Measurements from ENCODE around the gene LCN6. TPM values are rescaled to one million over a fixed set of nuclear protein-coding genes. Genes with fewer than 3 reads are reported as not detected.
A peak's percentile ranks its signal among the peaks of the same experiment; 100 is the strongest.

LCN6 gene
- total RNA-seq, 4 donors from 2014 or later: 1.1 to 2.9 TPM; not detected in 2

DNA sequence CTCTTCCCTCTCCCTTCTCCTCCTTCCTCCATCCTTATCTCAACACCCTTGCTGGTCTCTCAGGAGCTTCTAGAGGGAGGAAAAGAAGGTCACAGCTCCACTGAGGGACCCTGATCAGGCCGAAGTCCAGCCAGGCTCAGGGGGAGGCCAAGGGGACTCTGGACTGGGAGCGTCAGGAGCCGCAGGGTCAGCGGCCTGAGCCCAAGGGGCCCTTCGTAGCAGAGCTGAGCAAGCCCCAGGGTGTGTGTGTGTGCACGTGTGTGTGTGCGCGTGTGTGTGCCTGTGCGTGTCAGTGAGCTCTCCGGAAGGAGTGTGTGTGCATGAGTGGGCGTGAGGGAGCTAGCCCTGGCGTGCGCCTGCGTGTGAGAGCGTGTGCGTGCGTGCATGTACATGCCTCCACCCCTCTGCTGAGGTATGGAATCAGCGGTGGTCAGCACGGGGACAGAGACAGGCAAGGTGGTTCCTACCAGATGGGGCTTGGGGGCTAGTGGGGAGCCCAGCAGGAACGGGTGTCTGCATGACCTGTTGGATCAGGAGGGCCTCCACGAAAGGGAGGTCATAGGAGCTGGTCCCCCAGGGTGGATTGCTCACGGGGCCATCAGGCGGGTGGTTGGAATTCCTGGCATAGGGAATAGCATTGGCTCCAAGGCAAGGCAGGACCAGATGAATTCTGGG is 51.0 kb downstream of the LCN6 start:
- intact Hi-C loops (cut with DNase I; ENCODE audit: low total_unique reads) (no loop called here), in situ Hi-C loops (cut with MboI; ENCODE audit: low pct_ligation_motif_present in 1 of 4, low pct_unique_long_range_greater_than_20kb in 1 of 4, low sequenced_read_pairs in 3 of 4) (no loop called here)
- Histone ChIP-seq H3K36me3 (no peaks in the 10 kb centered on the region), H3K4me1 (peaks cover 30 to 64% (median 55%) of the 10 kb centered on the region in 4 donors), H3K9me3 (no peaks in the 10 kb centered on the region), H3K27me3 (peaks cover 34% of the 10 kb centered on the region), H3K4me3 (no peak overlapping the region), H3K27ac (no peak overlapping the region)
- WGBS, 2 donors (ENCODE audit: low coverage in 1 of 2): 20 to 38% methylated on average over 1 to 23 of the region's 23 CpGs
- no peak for DNase-seq
- no peak for TF ChIP-seq EP300 (IDR thresholded peaks at IDR 0.05; ENCODE audit: low read depth)
- no peak for TF ChIP-seq POLR2A (IDR thresholded peaks at IDR 0.05)
- TF ChIP-seq POLR2AphosphoS5 (IDR thresholded peaks at IDR 0.05): no peak
- TF ChIP-seq, protein P1, sequence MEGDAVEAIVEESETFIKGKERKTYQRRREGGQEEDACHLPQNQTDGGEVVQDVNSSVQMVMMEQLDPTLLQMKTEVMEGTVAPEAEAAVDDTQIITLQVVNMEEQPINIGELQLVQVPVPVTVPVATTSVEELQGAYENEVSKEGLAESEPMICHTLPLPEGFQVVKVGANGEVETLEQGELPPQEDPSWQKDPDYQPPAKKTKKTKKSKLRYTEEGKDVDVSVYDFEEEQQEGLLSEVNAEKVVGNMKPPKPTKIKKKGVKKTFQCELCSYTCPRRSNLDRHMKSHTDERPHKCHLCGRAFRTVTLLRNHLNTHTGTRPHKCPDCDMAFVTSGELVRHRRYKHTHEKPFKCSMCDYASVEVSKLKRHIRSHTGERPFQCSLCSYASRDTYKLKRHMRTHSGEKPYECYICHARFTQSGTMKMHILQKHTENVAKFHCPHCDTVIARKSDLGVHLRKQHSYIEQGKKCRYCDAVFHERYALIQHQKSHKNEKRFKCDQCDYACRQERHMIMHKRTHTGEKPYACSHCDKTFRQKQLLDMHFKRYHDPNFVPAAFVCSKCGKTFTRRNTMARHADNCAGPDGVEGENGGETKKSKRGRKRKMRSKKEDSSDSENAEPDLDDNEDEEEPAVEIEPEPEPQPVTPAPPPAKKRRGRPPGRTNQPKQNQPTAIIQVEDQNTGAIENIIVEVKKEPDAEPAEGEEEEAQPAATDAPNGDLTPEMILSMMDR (IDR thresholded peaks at IDR 0.05): no peak

DNA sequence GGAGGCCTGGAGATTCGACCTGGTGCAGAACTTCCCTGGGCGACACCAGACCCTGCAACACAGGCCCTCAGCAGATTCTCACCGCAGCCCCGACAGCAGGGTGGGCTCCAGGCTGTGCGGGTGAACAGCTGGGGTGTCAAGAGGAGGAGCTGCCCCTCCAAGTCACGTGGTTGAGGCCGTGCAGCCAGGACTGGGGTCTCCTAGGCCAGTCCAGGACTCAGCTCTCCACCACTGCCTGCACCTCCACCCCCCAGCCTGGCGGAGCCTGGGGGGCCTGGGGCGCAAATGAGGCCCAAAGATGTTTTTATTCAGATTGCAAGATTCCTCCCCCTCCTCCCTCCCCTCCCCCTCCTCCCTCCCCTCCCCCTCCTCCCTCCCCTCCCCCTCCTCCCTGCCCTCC is 51.8 kb downstream of the LCN6 start:
- TF ChIP-seq EP300 (IDR thresholded peaks at IDR 0.05; ENCODE audit: low read depth) (no peak), POLR2A (IDR thresholded peaks at IDR 0.05) (no peak)
- TF ChIP-seq, protein P1 (IDR thresholded peaks at IDR 0.05): no peak
- Histone ChIP-seq H3K4me1 (peaks cover 31 to 66% (median 63%) of the 10 kb centered on the region in 4 donors), H3K36me3 (no peaks in the 10 kb centered on the region), H3K9me3 (no peaks in the 10 kb centered on the region), H3K4me3 (no peak overlapping the region), H3K27me3 (peaks cover 29% of the 10 kb centered on the region), H3K27ac (peak overlapping the region in 2 of 4 donors; percentile 83 to 85)
- DNase-seq: no peak
- intact Hi-C loops (cut with DNase I; ENCODE audit: low total_unique reads): no loop called here
- in situ Hi-C loops (cut with MboI; ENCODE audit: low pct_ligation_motif_present in 1 of 4, low pct_unique_long_range_greater_than_20kb in 1 of 4, low sequenced_read_pairs in 3 of 4): no loop called here
- WGBS, 2 donors (ENCODE audit: low coverage in 1 of 2): 76% methylated on average over 9 of the region's 9 CpGs; no CpG with 5 or more reads in 1 of the 2 donors

DNA sequence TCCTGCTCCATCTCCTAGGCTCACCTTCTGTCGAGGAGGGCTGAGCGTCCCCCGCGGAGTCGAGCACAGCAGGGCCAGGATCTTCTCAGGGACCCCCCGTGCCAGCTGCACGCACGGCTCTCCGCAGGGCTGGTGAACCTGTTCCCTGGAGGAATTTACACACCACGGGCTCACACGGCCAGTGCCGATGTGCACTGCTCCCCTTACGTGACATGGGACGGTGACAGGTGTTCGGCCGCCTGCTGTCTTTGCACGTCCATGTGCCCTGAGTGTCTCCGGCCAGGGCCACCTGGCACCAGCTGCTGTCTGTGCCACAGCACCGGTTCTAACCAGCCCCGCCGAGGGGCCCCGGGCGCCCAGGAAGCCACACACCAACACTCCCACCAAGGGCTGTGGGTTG is 52.4 kb downstream of the LCN6 start:
- 62% methylated on average over 18 of the region's 23 CpGs; no CpG with 5 or more reads in 1 of the 2 donors for WGBS, 2 donors (ENCODE audit: low coverage in 1 of 2)
- peak overlapping the region; percentile 70 to 85 (median 78) for H3K27ac ChIP-seq
- DNase-seq: peak; percentile 42
- in situ Hi-C loops (cut with MboI; ENCODE audit: low pct_ligation_motif_present in 1 of 4, low pct_unique_long_range_greater_than_20kb in 1 of 4, low sequenced_read_pairs in 3 of 4): no loop called here
- intact Hi-C loops (cut with DNase I; ENCODE audit: low total_unique reads): no loop called here
- H3K4me1 ChIP-seq: peaks cover 34 to 68% (median 64%) of the 10 kb centered on the region in 4 donors
- H3K36me3 ChIP-seq: no peaks in the 10 kb centered on the region
- H3K27me3 ChIP-seq: peaks cover 24% of the 10 kb centered on the region
- H3K4me3 ChIP-seq: no peak overlapping the region
- no peaks in the 10 kb centered on the region for H3K9me3 ChIP-seq
- TF ChIP-seq POLR2AphosphoS5 (IDR thresholded peaks at IDR 0.05): no peak

- DNase-seq: peak; percentile 81
- H3K27me3 ChIP-seq: peaks cover 19% of the 10 kb centered on the region
- TF ChIP-seq POLR2AphosphoS5 (IDR thresholded peaks at IDR 0.05) (peak in 2 of 3 donors; percentile 35 to 39), POLR2A (IDR thresholded peaks at IDR 0.05) (no peak)
- peak overlapping the region; percentile 70 to 85 (median 78) for H3K27ac ChIP-seq
- H3K4me1 ChIP-seq: peaks cover 39 to 70% (median 64%) of the 10 kb centered on the region in 4 donors
- in situ Hi-C loops (cut with MboI; ENCODE audit: low pct_ligation_motif_present in 1 of 4, low pct_unique_long_range_greater_than_20kb in 1 of 4, low sequenced_read_pairs in 3 of 4) (no loop called here), intact Hi-C loops (cut with DNase I; ENCODE audit: low total_unique reads) (no loop called here)
- no peaks in the 10 kb centered on the region for H3K9me3 ChIP-seq
- H3K4me3 ChIP-seq: no peak overlapping the region
- H3K36me3 ChIP-seq: no peaks in the 10 kb centered on the region
- WGBS, 2 donors (ENCODE audit: low coverage in 1 of 2): 48% methylated on average over 10 of the region's 10 CpGs; no CpG with 5 or more reads in 1 of the 2 donors
These were observed 52.9 kb downstream of the LCN6 start for GRCh38 chr9:136695435-136695895.

- TF ChIP-seq, protein P1 (IDR thresholded peaks at IDR 0.05): no peak
- TF ChIP-seq POLR2A (IDR thresholded peaks at IDR 0.05) (no peak), EP300 (IDR thresholded peaks at IDR 0.05; ENCODE audit: low read depth) (no peak), POLR2AphosphoS5 (IDR thresholded peaks at IDR 0.05) (no peak)
- peaks cover 13% of the 10 kb centered on the region for H3K27me3 ChIP-seq
- H3K9me3 ChIP-seq: no peaks in the 10 kb centered on the region
- intact Hi-C loops (cut with DNase I; ENCODE audit: low total_unique reads) (no loop called here), in situ Hi-C loops (cut with MboI; ENCODE audit: low pct_ligation_motif_present in 1 of 4, low pct_unique_long_range_greater_than_20kb in 1 of 4, low sequenced_read_pairs in 3 of 4) (no loop called here)
- no peak overlapping the region for H3K4me3 ChIP-seq
- H3K36me3 ChIP-seq: no peaks in the 10 kb centered on the region
- DNase-seq: no peak
- 68 to 80% methylated on average over 7 to 11 of the region's 11 CpGs for WGBS, 2 donors (ENCODE audit: low coverage in 1 of 2)
- peaks cover 41 to 73% (median 65%) of the 10 kb centered on the region in 4 donors for H3K4me1 ChIP-seq
- H3K27ac ChIP-seq: peak overlapping the region; percentile 70 to 85 (median 78)
These were observed 53.5 kb downstream of the LCN6 start for GRCh38 chr9:136694872-136695247.

All from transverse colon (tissue), 4 donors.